Astrocyte (in vitro differentiated cells and primary cell): Measurements from ENCODE around the gene TRHDE. TPM values are rescaled to one million over a fixed set of nuclear protein-coding genes. Genes with fewer than 3 reads are reported as not detected.

Source experiments
- DNase-seq: peaks from one replicate; pipeline ENCODE4 v3.0.0-alpha.2; 2010; ENCODE audit warnings: low read depth
- FAIRE-seq: peaks from 2 replicates; lab custom pipeline; 2011; peaks lifted over from hg19 to GRCh38; lab: Jason Lieb, UNC
- H2AFZ ChIP-seq: 2 replicates; pipeline ENCODE4 v1.6.0; 2012; ENCODE audit warnings: low read depth, low read length, inconsistent platforms
- H3K27ac ChIP-seq: 2 replicates; pipeline ENCODE4 v1.5.1; 2011; ENCODE audit warnings: low read depth, low read length, inconsistent platforms
- H3K27me3 ChIP-seq: 2 replicates; pipeline ENCODE4 v1.6.0; 2011; ENCODE audit warnings: low read length, inconsistent platforms; ENCODE audit not compliant: insufficient read depth
- H3K36me3 ChIP-seq: 2 replicates; pipeline ENCODE4 v1.5.1; 2011; ENCODE audit warnings: low read length, inconsistent platforms; ENCODE audit not compliant: insufficient read depth
- H3K4me1 ChIP-seq: 2 replicates; pipeline ENCODE4 v1.5.1; 2011; ENCODE audit warnings: low read length, inconsistent platforms; ENCODE audit not compliant: insufficient read depth
- H3K4me2 ChIP-seq: 2 replicates; pipeline ENCODE4 v1.6.0; 2012; ENCODE audit warnings: low read length, inconsistent platforms
- H3K4me3 ChIP-seq: 2 replicates; pipeline ENCODE4 v1.5.1; 2011; ENCODE audit warnings: low read depth, mild to moderate bottlenecking, low read length, inconsistent platforms; ENCODE audit not compliant: insufficient read depth
- H3K79me2 ChIP-seq: 2 replicates; pipeline ENCODE4 v1.6.0; 2012; ENCODE audit warnings: mild to moderate bottlenecking, low read length, inconsistent platforms; ENCODE audit not compliant: insufficient read depth
- H3K9ac ChIP-seq: 2 replicates; pipeline ENCODE4 v1.6.0; 2012; ENCODE audit warnings: mild to moderate bottlenecking, low read length, inconsistent platforms
- H3K9me3 ChIP-seq: 2 replicates; pipeline ENCODE4 v1.5.1; 2012; ENCODE audit warnings: low read depth, mild to moderate bottlenecking, low read length, inconsistent platforms; ENCODE audit not compliant: insufficient read depth
- H4K20me1 ChIP-seq: 2 replicates; pipeline ENCODE4 v1.6.0; 2012; ENCODE audit warnings: low read length, inconsistent platforms; ENCODE audit not compliant: insufficient read depth
- H3K27ac Mint-ChIP-seq: one replicate; pipeline ENCODE4 v1.8.0; 2021; ENCODE audit warnings: mild to moderate bottlenecking, mixed read lengths; ENCODE audit not compliant: unreplicated experiment
- H3K27me3 Mint-ChIP-seq: one replicate; pipeline ENCODE4 v1.8.0; 2021; ENCODE audit warnings: low read depth, mixed read lengths; ENCODE audit not compliant: unreplicated experiment
- H3K36me3 Mint-ChIP-seq: one replicate; pipeline ENCODE4 v1.8.0; 2021; ENCODE audit warnings: low read depth, mixed read lengths; ENCODE audit not compliant: unreplicated experiment
- H3K4me1 Mint-ChIP-seq: one replicate; pipeline ENCODE4 v1.8.0; 2021; ENCODE audit warnings: low read depth, mixed read lengths; ENCODE audit not compliant: unreplicated experiment
- H3K4me3 Mint-ChIP-seq: one replicate; pipeline ENCODE4 v1.8.0; 2021; ENCODE audit warnings: mild to moderate bottlenecking, moderate library complexity, mixed read lengths; ENCODE audit not compliant: unreplicated experiment
- H3K9me3 Mint-ChIP-seq: one replicate; pipeline ENCODE4 v1.8.0; 2021; ENCODE audit warnings: mild to moderate bottlenecking, mixed read lengths; ENCODE audit not compliant: unreplicated experiment
- EZH2 ChIP-seq: IDR thresholded peaks from 2 replicates; pipeline ENCODE4 v1.6.1; 2012; ENCODE audit warnings: mild to moderate bottlenecking, low read length, inconsistent platforms; ENCODE audit not compliant: insufficient read depth
- total RNA-seq: library from RNA; stranded (reverse); gene quantifications from 2 replicates; pipeline ENCODE4 v1.2.1, GENCODE V29; 2021
- TF ChIP-seq, protein P1 (sequence below): IDR thresholded peaks from 2 replicates; pipeline ENCODE4 v1.5.1; 2011; ENCODE audit warnings: low read depth, mild to moderate bottlenecking, inconsistent platforms, low read length, moderate library complexity; ENCODE audit not compliant: insufficient read depth

TRHDE gene
- total RNA-seq, 1 donor from 2014 or later = 1.4 TPM

DNA sequence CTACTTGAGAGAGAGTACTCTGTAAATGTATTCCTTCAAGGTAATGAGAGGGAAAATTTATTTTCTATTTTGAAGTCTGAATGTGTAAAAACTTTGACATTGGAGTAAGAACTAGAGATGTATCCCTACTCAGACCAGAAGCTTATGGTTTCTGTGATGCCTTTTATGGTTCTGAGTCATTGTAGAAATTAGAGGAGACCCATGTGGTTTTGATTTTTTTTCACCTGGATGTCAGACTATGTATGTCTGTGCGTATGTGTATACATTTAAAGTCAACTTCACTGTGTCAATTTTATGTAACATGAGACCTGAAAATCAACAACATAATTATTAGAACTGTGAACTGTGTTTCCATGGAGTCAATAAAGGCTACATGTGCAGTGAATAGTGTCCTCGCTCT lies 302.0 kb downstream of the TRHDE start:
- H3K36me3 ChIP-seq = no peaks in the 10 kb centered on the region
- no peak overlapping the region for H3K27ac ChIP-seq
- H3K9me3 Mint-ChIP-seq = no peaks in the 10 kb centered on the region
- H3K4me3 ChIP-seq = no peak overlapping the region
- no peak for FAIRE-seq
- DNase-seq = no peak
- H3K9me3 ChIP-seq = no peaks in the 10 kb centered on the region
- H3K27ac Mint-ChIP-seq = no peak overlapping the region
- no peaks in the 10 kb centered on the region for H3K4me1 ChIP-seq
- no peak overlapping the region for H2AFZ ChIP-seq
- no peaks in the 10 kb centered on the region for H3K27me3 ChIP-seq
- no peak overlapping the region for H3K4me2 ChIP-seq
- H3K27me3 Mint-ChIP-seq = no peaks in the 10 kb centered on the region
- no peaks in the 10 kb centered on the region for H3K36me3 Mint-ChIP-seq
- H3K4me1 Mint-ChIP-seq = no peaks in the 10 kb centered on the region
- no peaks in the 10 kb centered on the region for H3K79me2 ChIP-seq
- no peak for TF ChIP-seq EZH2
- TF ChIP-seq, protein P1, sequence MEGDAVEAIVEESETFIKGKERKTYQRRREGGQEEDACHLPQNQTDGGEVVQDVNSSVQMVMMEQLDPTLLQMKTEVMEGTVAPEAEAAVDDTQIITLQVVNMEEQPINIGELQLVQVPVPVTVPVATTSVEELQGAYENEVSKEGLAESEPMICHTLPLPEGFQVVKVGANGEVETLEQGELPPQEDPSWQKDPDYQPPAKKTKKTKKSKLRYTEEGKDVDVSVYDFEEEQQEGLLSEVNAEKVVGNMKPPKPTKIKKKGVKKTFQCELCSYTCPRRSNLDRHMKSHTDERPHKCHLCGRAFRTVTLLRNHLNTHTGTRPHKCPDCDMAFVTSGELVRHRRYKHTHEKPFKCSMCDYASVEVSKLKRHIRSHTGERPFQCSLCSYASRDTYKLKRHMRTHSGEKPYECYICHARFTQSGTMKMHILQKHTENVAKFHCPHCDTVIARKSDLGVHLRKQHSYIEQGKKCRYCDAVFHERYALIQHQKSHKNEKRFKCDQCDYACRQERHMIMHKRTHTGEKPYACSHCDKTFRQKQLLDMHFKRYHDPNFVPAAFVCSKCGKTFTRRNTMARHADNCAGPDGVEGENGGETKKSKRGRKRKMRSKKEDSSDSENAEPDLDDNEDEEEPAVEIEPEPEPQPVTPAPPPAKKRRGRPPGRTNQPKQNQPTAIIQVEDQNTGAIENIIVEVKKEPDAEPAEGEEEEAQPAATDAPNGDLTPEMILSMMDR = no peak
- H3K9ac ChIP-seq = no peak overlapping the region
- no peaks in the 10 kb centered on the region for H4K20me1 ChIP-seq
- no peak overlapping the region for H3K4me3 Mint-ChIP-seq

DNA sequence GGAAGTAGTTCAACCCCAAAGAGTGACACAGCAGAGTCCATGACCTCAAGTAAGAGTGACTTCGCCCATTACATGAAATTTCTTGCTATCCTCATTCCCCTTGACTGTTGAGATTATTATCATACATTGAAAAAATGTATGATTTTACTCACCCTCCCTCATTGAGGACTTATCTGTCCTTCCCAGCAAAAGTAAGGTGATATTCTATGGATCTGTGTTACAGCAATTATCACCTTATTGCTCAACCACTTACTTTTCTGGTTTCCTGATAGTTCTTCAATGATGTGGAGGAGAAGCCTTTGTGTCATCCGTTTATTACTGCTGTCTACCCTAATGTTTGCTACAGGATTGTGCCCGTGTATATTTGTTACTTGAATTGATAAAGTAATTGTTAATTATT lies 306.2 kb downstream of the TRHDE start:
- no peak overlapping the region for H2AFZ ChIP-seq
- H3K36me3 ChIP-seq = no peaks in the 10 kb centered on the region
- no peaks in the 10 kb centered on the region for H3K4me1 Mint-ChIP-seq

GRCh38 chr12:72586456-72586855 lies 314.3 kb downstream of the TRHDE start:
- FAIRE-seq = no peak
- H3K27me3 ChIP-seq = no peaks in the 10 kb centered on the region
- no peak overlapping the region for H3K9ac ChIP-seq
- H3K4me3 ChIP-seq = no peak overlapping the region
- DNase-seq = no peak
- H3K36me3 Mint-ChIP-seq = no peaks in the 10 kb centered on the region
- no peaks in the 10 kb centered on the region for H3K27me3 Mint-ChIP-seq
- H3K27ac ChIP-seq = no peak overlapping the region
- H3K4me1 ChIP-seq = no peaks in the 10 kb centered on the region
- TF ChIP-seq EZH2 = no peak
- TF ChIP-seq, protein P1 = no peak
- no peaks in the 10 kb centered on the region for H3K36me3 ChIP-seq
- no peaks in the 10 kb centered on the region for H3K9me3 ChIP-seq
- H3K4me2 ChIP-seq = no peak overlapping the region
- no peaks in the 10 kb centered on the region for H3K9me3 Mint-ChIP-seq
- no peaks in the 10 kb centered on the region for H4K20me1 ChIP-seq
- H2AFZ ChIP-seq = no peak overlapping the region
- H3K4me1 Mint-ChIP-seq = no peaks in the 10 kb centered on the region
- H3K4me3 Mint-ChIP-seq = no peak overlapping the region
- H3K27ac Mint-ChIP-seq = no peak overlapping the region
- no peaks in the 10 kb centered on the region for H3K79me2 ChIP-seq

More for the DNA sequence above, 306.2 kb downstream of the TRHDE start:
- H3K9me3 Mint-ChIP-seq = no peaks in the 10 kb centered on the region
- H4K20me1 ChIP-seq = no peaks in the 10 kb centered on the region
- no peaks in the 10 kb centered on the region for H3K27me3 ChIP-seq
- no peaks in the 10 kb centered on the region for H3K27me3 Mint-ChIP-seq
- no peaks in the 10 kb centered on the region for H3K36me3 Mint-ChIP-seq
- H3K4me2 ChIP-seq = no peak overlapping the region
- TF ChIP-seq, protein P1 = no peak
- TF ChIP-seq EZH2 = no peak
- H3K4me1 ChIP-seq = no peaks in the 10 kb centered on the region
- H3K9ac ChIP-seq = no peak overlapping the region
- H3K4me3 ChIP-seq = no peak overlapping the region
- H3K4me3 Mint-ChIP-seq = no peak overlapping the region
- H3K27ac ChIP-seq = no peak overlapping the region
- FAIRE-seq = no peak
- DNase-seq = no peak
- H3K9me3 ChIP-seq = no peaks in the 10 kb centered on the region
- H3K79me2 ChIP-seq = no peaks in the 10 kb centered on the region
- no peak overlapping the region for H3K27ac Mint-ChIP-seq
